Mesendoderm (in vitro differentiated cells): ENCODE measurements around the gene C1orf185. TPM values are rescaled to one million over a fixed set of nuclear protein-coding genes. Genes with fewer than 3 reads are reported as not detected.

ENCODE experiments used
- DNase-seq: peaks from one replicate; pipeline ENCODE4 v3.0.0; 2013
- H2AK5ac ChIP-seq: 2 replicates; pipeline ENCODE4 v1.6.1; 2013; ENCODE audit warnings: low read length, inconsistent platforms
- H2BK120ac ChIP-seq: 2 replicates; pipeline ENCODE4 v1.6.1; 2013; ENCODE audit warnings: low read depth, mild to moderate bottlenecking, low read length, moderate library complexity, mixed read lengths
- H2BK15ac ChIP-seq: replicated peaks from 2 replicates; pipeline ENCODE4 v1.6.1; 2013; ENCODE audit warnings: low read depth, mild to moderate bottlenecking, moderate library complexity
- H2BK5ac ChIP-seq: 2 replicates; pipeline ENCODE4 v1.6.1; 2013; ENCODE audit warnings: low read length, inconsistent platforms
- H3K18ac ChIP-seq: 2 replicates; pipeline ENCODE4 v1.6.1; 2013; ENCODE audit warnings: mild to moderate bottlenecking, low read length, mixed read lengths
- H3K23ac ChIP-seq: one replicate; pipeline ENCODE4 v1.6.1; 2013; ENCODE audit warnings: low read length
- H3K27ac ChIP-seq: 2 replicates; pipeline ENCODE4 v1.5.1; 2013; ENCODE audit warnings: low read depth, mild to moderate bottlenecking, inconsistent platforms, low read length, moderate library complexity
- H3K27me3 ChIP-seq: 2 replicates; pipeline ENCODE4 v1.6.1; 2013; ENCODE audit warnings: low read length, control low read depth, mild to moderate bottlenecking, inconsistent platforms; ENCODE audit not compliant: insufficient read depth, poor library complexity
- H3K36me3 ChIP-seq: 2 replicates; pipeline ENCODE4 v1.6.1; 2013; ENCODE audit warnings: low read length, inconsistent platforms; ENCODE audit not compliant: control insufficient read depth, insufficient read depth
- H3K4ac ChIP-seq: one replicate; pipeline ENCODE4 v1.6.1; 2013; ENCODE audit warnings: low read depth, mild to moderate bottlenecking, low read length, moderate library complexity
- H3K4me1 ChIP-seq: 2 replicates; pipeline ENCODE4 v1.6.1; 2013; ENCODE audit warnings: low read depth, low read length, inconsistent platforms; ENCODE audit not compliant: control insufficient read depth
- H3K4me2 ChIP-seq: 2 replicates; pipeline ENCODE4 v1.6.1; 2013; ENCODE audit warnings: low read length
- H3K4me3 ChIP-seq: 2 replicates; pipeline ENCODE4 v1.5.1; 2013; ENCODE audit warnings: mild to moderate bottlenecking, low read length
- H3K56ac ChIP-seq: one replicate; pipeline ENCODE4 v1.6.1; 2013; ENCODE audit warnings: low read length
- H3K79me1 ChIP-seq: 2 replicates; pipeline ENCODE4 v1.6.1; 2013; ENCODE audit warnings: low read length, inconsistent platforms
- H3K79me2 ChIP-seq: 2 replicates; pipeline ENCODE4 v1.6.1; 2013; ENCODE audit warnings: mild to moderate bottlenecking, low read length; ENCODE audit not compliant: control insufficient read depth, insufficient read depth
- H3K9ac ChIP-seq: 2 replicates; pipeline ENCODE4 v1.6.1; 2013; ENCODE audit warnings: low read length, inconsistent platforms
- H4K5ac ChIP-seq: one replicate; pipeline ENCODE4 v1.6.1; 2013; ENCODE audit warnings: low read length
- H4K8ac ChIP-seq: one replicate; pipeline ENCODE4 v1.6.1; 2013; ENCODE audit warnings: low read depth, mild to moderate bottlenecking, control low read depth, low read length, moderate library complexity
- WGBS: extraction: QIAGEN DNeasy Blood & Tissue Kit; methylation state at CpG from one replicate; pipeline ENCODE4 v1.1.7; 2013; ENCODE audit warnings: low lambda C conversion rate, missing lambda C conversion rate; ENCODE audit not compliant: insufficient coverage; ENCODE audit errors: extremely low coverage; 5-methylcytosine and 5-hydroxymethylcytosine counted together
- polyA plus RNA-seq, 2 experiments: library from polyadenylated mRNA; stranded (reverse); fragments of 200-250 nt; gene quantifications; one replicate each; pipeline ENCODE4 v1.2.3, GENCODE V29; 2013

C1orf185 gene
- not detected for polyA plus RNA-seq (2013, experiment 1 of 2)
- polyA plus RNA-seq (2013, experiment 2 of 2), result not detected

- H3K27ac ChIP-seq, result no peak within 1 kb of the TSS
- no peaks in the 10 kb centered on the region for H3K79me1 ChIP-seq
- no peak within 1 kb of the TSS for H3K18ac ChIP-seq
- H3K4me2 ChIP-seq, result no peak within 1 kb of the TSS
- H3K4me1 ChIP-seq, result no peaks in the 10 kb centered on the region
- H2BK120ac ChIP-seq, result no peak within 1 kb of the TSS
- no peaks in the 10 kb centered on the region for H3K36me3 ChIP-seq
- H3K56ac ChIP-seq, result no peak within 1 kb of the TSS
- no peak within 1 kb of the TSS for H3K4ac ChIP-seq
- no peak within 1 kb of the TSS for H3K9ac ChIP-seq
- peak; percentile 27 for DNase-seq
- no peaks in the 10 kb centered on the region for H3K79me2 ChIP-seq
- no peak within 1 kb of the TSS for H2BK5ac ChIP-seq
- H2AK5ac ChIP-seq, result no peak within 1 kb of the TSS
- no peak within 1 kb of the TSS for H2BK15ac ChIP-seq
- no peak within 1 kb of the TSS for H3K4me3 ChIP-seq
- H3K27me3 ChIP-seq, result no peaks in the 10 kb centered on the region
- no peak within 1 kb of the TSS for H4K8ac ChIP-seq
- no CpG with 5 or more reads among the region's 4 CpGs for whole genome bisulfite sequencing
- no peak within 1 kb of the TSS for H4K5ac ChIP-seq
- H3K23ac ChIP-seq, result no peak within 1 kb of the TSS
These were observed at the start of gene C1orf185 for GRCh38 chr1:51101976-51102375. Gene C1orf185 (plus strand): TSS chr1:51102228. CDS start chr1:51102234, 6 bp downstream.

GRCh38 chr1:51058858-51059257 lies 43.2 kb upstream of the C1orf185 start:
- H2AK5ac ChIP-seq, result no peak overlapping the region
- H2BK120ac ChIP-seq, result no peak overlapping the region
- no peak overlapping the region for H4K8ac ChIP-seq
- H4K5ac ChIP-seq, result no peak overlapping the region
- H3K79me1 ChIP-seq, result no peaks in the 10 kb centered on the region
- H3K9ac ChIP-seq, result no peak overlapping the region
- H3K18ac ChIP-seq, result no peak overlapping the region
- no peak overlapping the region for H3K4me2 ChIP-seq
- no peaks in the 10 kb centered on the region for H3K79me2 ChIP-seq
- DNase-seq, result peak; percentile 25
- WGBS, result no CpG with 5 or more reads among the region's 5 CpGs
- H2BK15ac ChIP-seq, result no peak overlapping the region
- no peak overlapping the region for H3K27ac ChIP-seq
- no peaks in the 10 kb centered on the region for H3K27me3 ChIP-seq
- no peak overlapping the region for H3K23ac ChIP-seq
- no peak overlapping the region for H3K4ac ChIP-seq
- no peaks in the 10 kb centered on the region for H3K36me3 ChIP-seq
- no peak overlapping the region for H3K4me3 ChIP-seq
- H3K4me1 ChIP-seq, result no peaks in the 10 kb centered on the region
- H2BK5ac ChIP-seq, result no peak overlapping the region
- H3K56ac ChIP-seq, result no peak overlapping the region

- no peaks in the 10 kb centered on the region for H3K4me1 ChIP-seq
These were observed 40.7 kb upstream of the C1orf185 start for GRCh38 chr1:51061231-51061918.

GRCh38 chr1:51063121-51063520 lies 38.9 kb upstream of the C1orf185 start:
- H3K56ac ChIP-seq, result no peak overlapping the region
- H3K27ac ChIP-seq, result no peak overlapping the region
- no peak overlapping the region for H3K4me2 ChIP-seq
- no peak overlapping the region for H3K18ac ChIP-seq
- peak; percentile 19 for DNase-seq
- no peak overlapping the region for H3K4me3 ChIP-seq
- H3K27me3 ChIP-seq, result no peaks in the 10 kb centered on the region
- no peak overlapping the region for H2BK120ac ChIP-seq
- no peak overlapping the region for H3K23ac ChIP-seq
- no peaks in the 10 kb centered on the region for H3K4me1 ChIP-seq
- no peak overlapping the region for H4K5ac ChIP-seq
- H4K8ac ChIP-seq, result no peak overlapping the region
- no peaks in the 10 kb centered on the region for H3K36me3 ChIP-seq
- no peak overlapping the region for H3K4ac ChIP-seq
- H2BK5ac ChIP-seq, result no peak overlapping the region
- H3K9ac ChIP-seq, result no peak overlapping the region
- no peaks in the 10 kb centered on the region for H3K79me1 ChIP-seq
- H2BK15ac ChIP-seq, result no peak overlapping the region
- H3K79me2 ChIP-seq, result no peaks in the 10 kb centered on the region
- H2AK5ac ChIP-seq, result no peak overlapping the region

More at GRCh38 chr1:51061231-51061918, 40.7 kb upstream of the C1orf185 start:
- H3K27ac ChIP-seq, result no peak overlapping the region
- no peaks in the 10 kb centered on the region for H3K79me2 ChIP-seq
- H3K9ac ChIP-seq, result no peak overlapping the region
- no peak overlapping the region for H3K56ac ChIP-seq
- WGBS, result no CpG with 5 or more reads among the region's 2 CpGs
- H4K8ac ChIP-seq, result no peak overlapping the region
- no peak overlapping the region for H2BK5ac ChIP-seq
- no peaks in the 10 kb centered on the region for H3K27me3 ChIP-seq
- H3K36me3 ChIP-seq, result no peaks in the 10 kb centered on the region
- no peak overlapping the region for H3K4me2 ChIP-seq
- H2AK5ac ChIP-seq, result no peak overlapping the region
- H3K4ac ChIP-seq, result no peak overlapping the region
- DNase-seq, result no peak
- H4K5ac ChIP-seq, result no peak overlapping the region
- no peak overlapping the region for H2BK120ac ChIP-seq
- no peak overlapping the region for H3K18ac ChIP-seq
- no peaks in the 10 kb centered on the region for H3K79me1 ChIP-seq
- H3K4me3 ChIP-seq, result no peak overlapping the region
- H2BK15ac ChIP-seq, result no peak overlapping the region
- no peak overlapping the region for H3K23ac ChIP-seq

GRCh38 chr1:51070011-51070410 lies 32.0 kb upstream of the C1orf185 start:
- Histone ChIP-seq H3K9ac (no peak overlapping the region), H4K5ac (no peak overlapping the region), H3K4me2 (no peak overlapping the region), H3K36me3 (no peaks in the 10 kb centered on the region), H3K27me3 (no peaks in the 10 kb centered on the region), H2BK15ac (no peak overlapping the region), H3K23ac (no peak overlapping the region), H3K4ac (no peak overlapping the region), H3K18ac (no peak overlapping the region), H3K27ac (no peak overlapping the region), H3K79me2 (no peaks in the 10 kb centered on the region), H2BK5ac (no peak overlapping the region), H2AK5ac (no peak overlapping the region), H3K4me3 (no peak overlapping the region), H3K4me1 (no peaks in the 10 kb centered on the region), H3K79me1 (no peaks in the 10 kb centered on the region), H3K56ac (no peak overlapping the region), H4K8ac (no peak overlapping the region), H2BK120ac (no peak overlapping the region)
- no peak for DNase-seq

- H3K23ac ChIP-seq, result no peak overlapping the region
- no peak overlapping the region for H2BK5ac ChIP-seq
- no peaks in the 10 kb centered on the region for H3K4me1 ChIP-seq
- H4K8ac ChIP-seq, result no peak overlapping the region
- WGBS, result no CpG with 5 or more reads among the region's 1 CpG
- no peak overlapping the region for H3K27ac ChIP-seq
- H3K79me1 ChIP-seq, result no peaks in the 10 kb centered on the region
- H2BK120ac ChIP-seq, result no peak overlapping the region
- no peak overlapping the region for H3K18ac ChIP-seq
- H2AK5ac ChIP-seq, result no peak overlapping the region
- H3K56ac ChIP-seq, result no peak overlapping the region
- no peaks in the 10 kb centered on the region for H3K36me3 ChIP-seq
- H2BK15ac ChIP-seq, result no peak overlapping the region
- no peak overlapping the region for H3K9ac ChIP-seq
- H4K5ac ChIP-seq, result no peak overlapping the region
- H3K4me3 ChIP-seq, result no peak overlapping the region
- no peaks in the 10 kb centered on the region for H3K79me2 ChIP-seq
- DNase-seq, result no peak
- no peaks in the 10 kb centered on the region for H3K27me3 ChIP-seq
- no peak overlapping the region for H3K4me2 ChIP-seq
- H3K4ac ChIP-seq, result no peak overlapping the region
These were observed 31.4 kb upstream of the C1orf185 start for GRCh38 chr1:51070640-51071039.
